K562 (cell line): Measurements from ENCODE around the gene RASEF. TPM values are rescaled to one million over a fixed set of nuclear protein-coding genes. Genes with fewer than 3 reads are reported as not detected.
"Not testable (repeated sequence)": the region's sequence is repeated elsewhere in the genome, so short reads cannot be mapped to it uniquely, and the experiment has no call there.

Experiments used
- ATAC-seq: fragments of 200-7000 bp; cut with Tn5 transposase; 3 replicates; pipeline ENCODE4 v1.9.1; 2020; ENCODE audit warnings: moderate library complexity
- BruUV-seq: library from RNA; stranded (reverse); fragments of 400-500 nt; replicated peaks from 2 replicates; lab custom pipeline; 2021; lab: Mats Ljungman, UMichigan
- CTCF ChIA-PET: fragments of 300-600 bp; formaldehyde crosslinking; extraction: SDS; loops from one replicate; lab custom pipeline; 2021; ENCODE audit warnings: low intra/inter-chr PET ratio; lab: Yijun Ruan, JAX
- POLR2A ChIA-PET: fragments of 300-600, 350-650 bp; sonication (Branson Sonifier 250); formaldehyde crosslinking; extraction: SDS; loops from one replicate; lab custom pipeline; 2021; ENCODE audit warnings: antibody characterized with exemption, inconsistent platforms; lab: Yijun Ruan, JAX
- DNase-seq, 4 experiments: peaks; one replicate each; pipeline versions ENCODE4 v3.0.0 to v3.0.0-alpha.2; 2011 to 2018; ENCODE audit warnings: low spot score in 3 of 4, mixed read lengths in 3 of 4; ENCODE audit errors: extremely low read depth in 1 of 4
- FAIRE-seq: peaks from 2 replicates; lab custom pipeline; 2011; peaks lifted over from hg19 to GRCh38; lab: Jason Lieb, UNC
- H2AFZ ChIP-seq: 2 replicates; pipeline ENCODE4 v1.6.0; 2011; ENCODE audit warnings: low read depth, low read length, control low read depth, inconsistent platforms
- H3K27ac ChIP-seq: fragments of 200-600 bp; 3 replicates; pipeline ENCODE4 v1.8.0; 2011; ENCODE audit warnings: low read depth, mild to moderate bottlenecking, control low read depth, inconsistent platforms, low read length, moderate library complexity, mixed read lengths; ENCODE audit errors: extremely low read depth
- H3K27me3 ChIP-seq, 2 experiments: fragments of 300-600 bp in 1 of 2; 2 replicates in 1 of 2; 3 replicates in 1 of 2; pipeline versions ENCODE4 v1.6.0 to v1.8.0; 2011; ENCODE audit warnings: inconsistent platforms in 2 of 2, low read length in 2 of 2, mild to moderate bottlenecking in 1 of 2, mixed read lengths in 1 of 2, moderate library complexity in 1 of 2; ENCODE audit not compliant: control insufficient read depth in 2 of 2, insufficient read depth in 2 of 2
- H3K36me3 ChIP-seq: fragments of 300-600 bp; 3 replicates; pipeline ENCODE4 v1.8.0; 2011; ENCODE audit warnings: mild to moderate bottlenecking, low read length, inconsistent platforms; ENCODE audit not compliant: control insufficient read depth, insufficient read depth
- H3K4me1 ChIP-seq, 2 experiments: fragments of 200-600 bp in 1 of 2; replicated peaks in 1 of 2; 2 replicates in 1 of 2; 3 replicates in 1 of 2; pipeline versions ENCODE4 v1.5.1 to v1.8.0; 2011; ENCODE audit warnings: inconsistent platforms in 2 of 2, low read length in 2 of 2, mild to moderate bottlenecking in 1 of 2, mixed read lengths in 1 of 2, moderate library complexity in 1 of 2; ENCODE audit not compliant: control insufficient read depth in 2 of 2, insufficient read depth in 2 of 2
- H3K4me2 ChIP-seq: 2 replicates; pipeline ENCODE4 v1.6.1; 2011; ENCODE audit warnings: low read length, control low read depth, inconsistent platforms, mixed read lengths; ENCODE audit not compliant: insufficient read depth
- H3K4me3 ChIP-seq: fragments of 200-600 bp; sonication (generic), shearing (Covaris generic); 2 replicates; pipeline ENCODE4 v1.5.1; 2016; ENCODE audit warnings: control low read depth, inconsistent platforms
- H3K79me2 ChIP-seq: fragments of 200-600 bp; 3 replicates; pipeline ENCODE4 v1.8.0; 2011; ENCODE audit warnings: low read length, inconsistent platforms; ENCODE audit not compliant: control insufficient read depth, insufficient read depth
- H3K9ac ChIP-seq, 2 experiments: 2 replicates each; pipeline versions ENCODE4 v1.6.0 to v1.6.1; 2011; ENCODE audit warnings: low read depth in 2 of 2, low read length in 2 of 2, control low read depth in 1 of 2, inconsistent platforms in 1 of 2, mild to moderate bottlenecking in 1 of 2, mixed read lengths in 1 of 2; ENCODE audit not compliant: insufficient read depth in 1 of 2
- H3K9me1 ChIP-seq: one replicate; pipeline ENCODE4 v1.6.0; 2011; ENCODE audit warnings: inconsistent platforms, mild to moderate bottlenecking, low read length, moderate library complexity; ENCODE audit not compliant: control insufficient read depth, insufficient read depth
- H3K9me3 ChIP-seq: replicated peaks from 2 replicates; pipeline ENCODE4 v1.5.1; 2011; ENCODE audit warnings: low read depth, low read length, inconsistent platforms; ENCODE audit not compliant: control insufficient read depth, insufficient read depth
- H4K20me1 ChIP-seq: replicated peaks from 2 replicates; pipeline ENCODE4 v1.6.1; 2011; ENCODE audit warnings: low read length, inconsistent platforms, mixed read lengths; ENCODE audit not compliant: control insufficient read depth, insufficient read depth
- ZHX1 ChIP-seq: fragments of 150-350 bp; conservative IDR thresholded peaks from 2 replicates; pipeline ENCODE4 v1.6.1; 2014; ENCODE audit warnings: low read length
- WGBS: fragments of 100-300 bp; shearing (Covaris generic); methylation state at CpG from one replicate; pipeline ENCODE4 v1.1.6; 2016; ENCODE audit warnings: low coverage, mixed read lengths; ENCODE audit not compliant: insufficient coverage; ENCODE audit errors: missing lambda C conversion rate; 5-methylcytosine and 5-hydroxymethylcytosine counted together
- in situ Hi-C: fragments of 300-500 bp; cut with MboI; formaldehyde crosslinking; loops from 4 replicates; pipeline ENCODE4 v1.15.0; 2018; ENCODE audit warnings: inconsistent platforms, mixed read lengths
- intact Hi-C: fragments of 100-400 bp; cut with micrococcal nuclease; formaldehyde crosslinking; loops from 2 replicates; pipeline ENCODE4 v1.14.2; 2022
- polyA plus RNA-seq, 8 experiments: library from polyadenylated mRNA; depleted of rRNA in 4 of 8; stranded (reverse) in 5 of 8; unstranded in 3 of 8; fragments of >200 nt; fragmentation: Nextera tagmentation in 2 of 8; fragmentation: Illumina TruSeq in 1 of 8; extraction: Ambion mirVana in 2 of 8; extraction: Trizol in 1 of 8; gene quantifications; 2 replicates each; pipeline versions ENCODE4 v1.2.1 to v1.2.3, GENCODE V29; 2011 to 2014; ENCODE audit warnings: inconsistent platforms in 1 of 8, missing spikeins in 1 of 8
- total RNA-seq, 7 experiments: library from RNA; depleted of rRNA in 6 of 7; stranded (reverse); fragments of >200 nt in 6 of 7; fragmentation: Illumina TruSeq in 2 of 7; extraction: Trizol in 2 of 7; gene quantifications; 2 replicates each; pipeline versions ENCODE4 v1.2.1 to v1.2.3, GENCODE V29; 2011 to 2021; ENCODE audit warnings: low replicate concordance in 1 of 7
- TF ChIP-seq, protein P1 (sequence below): fragments of 450-650 bp; formaldehyde crosslinking; IDR thresholded peaks from 2 replicates; pipeline ENCODE4 v1.4.0; 2020; ENCODE audit warnings: mild to moderate bottlenecking, moderate library complexity

RASEF gene
- total and polyA plus RNA-seq, 9 of the 15 experiments (the other 6 are each of a cell fraction or from before 2014, with no cell fraction given): 0.01 to 0.18 (median 0.11) TPM; not detected in 4

GRCh38 chr9:83081010-83081409 is 18.1 kb upstream of the RASEF start:
- ChIA-PET CTCF (no interaction called here), POLR2A (no interaction called here)
- H3K36me3 ChIP-seq: no peaks in the 10 kb centered on the region
- DNase-seq: no peak
- no peaks in the 10 kb centered on the region for H3K4me1 ChIP-seq
- no peak for ATAC-seq
- H4K20me1 ChIP-seq: no peaks in the 10 kb centered on the region
- H3K27ac ChIP-seq: no peak overlapping the region
- H3K9me1 ChIP-seq: no peaks in the 10 kb centered on the region
- no TSS peak for BruUV-seq
- no peak overlapping the region for H3K4me3 ChIP-seq
- 6% methylated on average over 3 of the region's 3 CpGs for WGBS
- in situ Hi-C loops (no loop called here), intact Hi-C loops (no loop called here)
- H3K9ac ChIP-seq: no peak overlapping the region
- no peak overlapping the region for H2AFZ ChIP-seq
- no peak for FAIRE-seq
- H3K27me3 ChIP-seq: no peaks in the 10 kb centered on the region
- H3K4me2 ChIP-seq: no peak overlapping the region
- no peaks in the 10 kb centered on the region for H3K79me2 ChIP-seq
- H3K9me3 ChIP-seq: no peaks in the 10 kb centered on the region
- TF ChIP-seq ZHX1: no peak
- TF ChIP-seq, protein P1, sequence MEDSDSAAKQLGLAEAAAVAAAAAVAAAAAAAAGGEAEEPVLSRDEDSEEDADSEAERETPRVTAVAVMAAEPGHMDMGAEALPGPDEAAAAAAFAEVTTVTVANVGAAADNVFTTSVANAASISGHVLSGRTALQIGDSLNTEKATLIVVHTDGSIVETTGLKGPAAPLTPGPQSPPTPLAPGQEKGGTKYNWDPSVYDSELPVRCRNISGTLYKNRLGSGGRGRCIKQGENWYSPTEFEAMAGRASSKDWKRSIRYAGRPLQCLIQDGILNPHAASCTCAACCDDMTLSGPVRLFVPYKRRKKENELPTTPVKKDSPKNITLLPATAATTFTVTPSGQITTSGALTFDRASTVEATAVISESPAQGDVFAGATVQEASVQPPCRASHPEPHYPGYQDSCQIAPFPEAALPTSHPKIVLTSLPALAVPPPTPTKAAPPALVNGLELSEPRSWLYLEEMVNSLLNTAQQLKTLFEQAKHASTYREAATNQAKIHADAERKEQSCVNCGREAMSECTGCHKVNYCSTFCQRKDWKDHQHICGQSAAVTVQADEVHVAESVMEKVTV (CRISPR knock-in tag): no peak

DNA sequence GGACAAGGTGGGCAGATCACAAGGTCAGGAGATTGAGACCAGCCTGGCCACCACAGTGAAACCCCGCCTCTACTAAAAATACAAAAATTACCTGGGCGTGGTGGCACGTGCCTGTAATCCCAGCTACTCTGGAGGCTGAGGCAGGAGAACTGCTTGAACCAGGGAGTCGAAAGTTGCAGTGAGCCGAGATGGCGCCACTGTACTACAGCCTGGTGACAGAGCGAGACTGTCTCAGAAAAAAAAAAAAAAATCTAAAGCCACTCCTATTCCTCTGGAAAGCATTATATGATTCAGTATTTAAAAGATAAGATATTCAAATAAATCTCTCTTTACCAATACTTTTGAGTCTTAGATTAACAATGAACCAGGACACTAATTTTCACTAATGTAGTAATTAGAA is 13.0 kb upstream of the RASEF start:
- H4K20me1 ChIP-seq, ATAC-seq, CTCF ChIA-PET, H3K9me3 ChIP-seq, H3K9me1 ChIP-seq, H3K9ac ChIP-seq, H3K79me2 ChIP-seq, H3K4me1 ChIP-seq, H3K4me3 ChIP-seq, BruUV-seq, intact Hi-C loops, H3K4me2 ChIP-seq, in situ Hi-C loops, H3K27ac ChIP-seq, DNase-seq, H2AFZ ChIP-seq, H3K36me3 ChIP-seq, FAIRE-seq, H3K27me3 ChIP-seq: not testable (repeated sequence)
- POLR2A ChIA-PET: interaction anchor here (0.6 kb wide), 1 partner anchor 864 kb away, joined by 3 read pairs; no protein-coding TSS in a partner anchor
- WGBS: 0% methylated on average over 5 of the region's 7 CpGs
